Suprapubic skin (tissue), 4 donors: ENCODE results near the gene GRID1. TPM values are rescaled to one million over a fixed set of nuclear protein-coding genes. Genes with fewer than 3 reads are reported as not detected.

Experiments
- DNase-seq, 2 donors: peaks; one replicate each; pipeline ENCODE4 v3.0.0-alpha.2; 2019; ENCODE audit warnings: low spot score in 2 of 2
- H3K27ac ChIP-seq: fragments of 200-600 bp; sonication (generic); one replicate; pipeline ENCODE4 v1.5.1; 2019
- H3K27me3 ChIP-seq: fragments of 200-600 bp; sonication (generic); one replicate; pipeline ENCODE4 v1.5.1; 2019
- H3K36me3 ChIP-seq: fragments of 200-600 bp; sonication (generic); one replicate; pipeline ENCODE4 v1.5.1; 2019
- H3K4me1 ChIP-seq: fragments of 200-600 bp; sonication (generic); one replicate; pipeline ENCODE4 v1.5.1; 2019
- H3K4me3 ChIP-seq: fragments of 200-600 bp; sonication (generic); one replicate; pipeline ENCODE4 v1.5.1; 2019; ENCODE audit warnings: mild to moderate bottlenecking
- H3K9me3 ChIP-seq: fragments of 200-600 bp; sonication (generic); one replicate; pipeline ENCODE4 v1.5.1; 2019
- EP300 ChIP-seq: sonication (generic); formaldehyde crosslinking; IDR thresholded peaks from one replicate; pipeline ENCODE4 v1.6.1; 2017; ENCODE audit warnings: antibody characterized with exemption
- POLR2A ChIP-seq, 2 donors: fragments of 450-650 bp; IDR thresholded peaks; one replicate each; pipeline ENCODE4 v1.6.1; 2017; ENCODE audit warnings: antibody characterized with exemption in 2 of 2, mild to moderate bottlenecking in 2 of 2, moderate library complexity in 2 of 2
- POLR2AphosphoS5 ChIP-seq, 3 donors: sonication (generic); formaldehyde crosslinking; IDR thresholded peaks; one replicate each; pipeline ENCODE4 v1.6.1; 2017; ENCODE audit warnings: antibody characterized with exemption in 3 of 3
- WGBS: methylation state at CpG from one replicate; pipeline ENCODE4 v1.1.5; 2018; 5-methylcytosine and 5-hydroxymethylcytosine counted together
- total RNA-seq, 4 donors: library from RNA; depleted of rRNA; stranded (reverse); fragments of >200 nt; gene quantifications; one replicate each; pipeline ENCODE4 v1.1.0, GENCODE V29; 2016
- TF ChIP-seq, protein P1 (sequence below), 2 donors: fragments of 200-600 bp in 1 of 2; fragments of 450-650 bp in 1 of 2; sonication (generic) in 1 of 2; IDR thresholded peaks; one replicate each; pipeline ENCODE4 v1.5.1; 2016 to 2019; ENCODE audit warnings: antibody characterized with exemption in 2 of 2, mild to moderate bottlenecking in 1 of 2, moderate library complexity in 1 of 2

Gene GRID1
- total RNA-seq, 4 donors from 2014 or later = 1.8 to 3.1 (median 2.4) TPM

DNA sequence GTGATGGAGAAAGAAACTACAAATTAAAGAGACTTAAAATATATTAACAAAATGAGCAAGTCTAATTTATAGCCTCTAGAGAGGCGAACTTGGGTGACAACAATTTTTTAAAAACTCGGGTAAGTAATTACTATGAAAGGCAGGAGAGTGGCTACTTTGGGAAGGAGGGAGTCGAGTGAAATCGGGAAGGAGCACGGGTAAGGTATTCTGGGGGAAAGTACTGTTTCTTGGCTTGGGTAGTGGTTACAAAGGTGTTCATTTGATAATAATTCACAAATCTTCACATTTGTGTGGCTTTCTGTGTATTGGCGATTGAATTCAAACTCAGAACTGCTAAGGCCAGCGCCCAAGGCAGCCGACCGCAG, 32.9 kb upstream of the GRID1 start:
- Histone ChIP-seq H3K27ac (peak overlapping the region; percentile 86), H3K4me1 (peaks cover 34% of the 10 kb centered on the region), H3K4me3 (peak overlapping the region; percentile 69), H3K36me3 (no peaks in the 10 kb centered on the region), H3K27me3 (no peaks in the 10 kb centered on the region), H3K9me3 (no peaks in the 10 kb centered on the region)
- TF ChIP-seq POLR2A (IDR thresholded peaks at IDR 0.05) = no peak
- TF ChIP-seq POLR2AphosphoS5 (IDR thresholded peaks at IDR 0.05) = no peak
- TF ChIP-seq, protein P1, sequence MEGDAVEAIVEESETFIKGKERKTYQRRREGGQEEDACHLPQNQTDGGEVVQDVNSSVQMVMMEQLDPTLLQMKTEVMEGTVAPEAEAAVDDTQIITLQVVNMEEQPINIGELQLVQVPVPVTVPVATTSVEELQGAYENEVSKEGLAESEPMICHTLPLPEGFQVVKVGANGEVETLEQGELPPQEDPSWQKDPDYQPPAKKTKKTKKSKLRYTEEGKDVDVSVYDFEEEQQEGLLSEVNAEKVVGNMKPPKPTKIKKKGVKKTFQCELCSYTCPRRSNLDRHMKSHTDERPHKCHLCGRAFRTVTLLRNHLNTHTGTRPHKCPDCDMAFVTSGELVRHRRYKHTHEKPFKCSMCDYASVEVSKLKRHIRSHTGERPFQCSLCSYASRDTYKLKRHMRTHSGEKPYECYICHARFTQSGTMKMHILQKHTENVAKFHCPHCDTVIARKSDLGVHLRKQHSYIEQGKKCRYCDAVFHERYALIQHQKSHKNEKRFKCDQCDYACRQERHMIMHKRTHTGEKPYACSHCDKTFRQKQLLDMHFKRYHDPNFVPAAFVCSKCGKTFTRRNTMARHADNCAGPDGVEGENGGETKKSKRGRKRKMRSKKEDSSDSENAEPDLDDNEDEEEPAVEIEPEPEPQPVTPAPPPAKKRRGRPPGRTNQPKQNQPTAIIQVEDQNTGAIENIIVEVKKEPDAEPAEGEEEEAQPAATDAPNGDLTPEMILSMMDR (IDR thresholded peaks at IDR 0.05) = no peak
- no peak for TF ChIP-seq EP300
- WGBS = 30% methylated on average over 9 of the region's 9 CpGs
- no peak for DNase-seq

GRCh38 chr10:86397120-86397519, 30.5 kb upstream of the GRID1 start:
- Histone ChIP-seq H3K9me3 (no peaks in the 10 kb centered on the region), H3K4me1 (peaks cover 39% of the 10 kb centered on the region), H3K27ac (no peak overlapping the region), H3K27me3 (peaks cover 12% of the 10 kb centered on the region), H3K36me3 (no peaks in the 10 kb centered on the region), H3K4me3 (no peak overlapping the region)
- 73% methylated on average over 7 of the region's 7 CpGs for WGBS
- TF ChIP-seq POLR2A (IDR thresholded peaks at IDR 0.05) (no peak), POLR2AphosphoS5 (IDR thresholded peaks at IDR 0.05) (no peak), EP300 (no peak)
- TF ChIP-seq, protein P1 (IDR thresholded peaks at IDR 0.05) = no peak
- no peak for DNase-seq

- Histone ChIP-seq H3K27me3 (peaks cover 39% of the 10 kb centered on the region), H3K4me3 (no peak overlapping the region), H3K36me3 (no peaks in the 10 kb centered on the region), H3K9me3 (no peaks in the 10 kb centered on the region), H3K27ac (peak overlapping the region; percentile 48), H3K4me1 (peaks cover 22% of the 10 kb centered on the region)
- TF ChIP-seq POLR2AphosphoS5 (IDR thresholded peaks at IDR 0.05) = no peak
- TF ChIP-seq POLR2A (IDR thresholded peaks at IDR 0.05) = no peak
- TF ChIP-seq EP300 = no peak
- TF ChIP-seq, protein P1 (IDR thresholded peaks at IDR 0.05) = no peak
- WGBS = 26% methylated on average over 10 of the region's 10 CpGs
- DNase-seq = no peak
These were observed 27.4 kb upstream of the GRID1 start for GRCh38 chr10:86393862-86394455.

- H3K4me1 ChIP-seq = peaks cover 22% of the 10 kb centered on the region
- WGBS = 60% methylated on average over 9 of the region's 9 CpGs
- no peak for TF ChIP-seq EP300
- TF ChIP-seq POLR2A (IDR thresholded peaks at IDR 0.05) = no peak
- H3K9me3 ChIP-seq = no peaks in the 10 kb centered on the region
- H3K27me3 ChIP-seq = peaks cover 42% of the 10 kb centered on the region
- no peak overlapping the region for H3K4me3 ChIP-seq
- H3K27ac ChIP-seq = peak overlapping the region; percentile 48
- DNase-seq = no peak
- H3K36me3 ChIP-seq = no peaks in the 10 kb centered on the region
These were observed 26.8 kb upstream of the GRID1 start for GRCh38 chr10:86393362-86393761.

DNA sequence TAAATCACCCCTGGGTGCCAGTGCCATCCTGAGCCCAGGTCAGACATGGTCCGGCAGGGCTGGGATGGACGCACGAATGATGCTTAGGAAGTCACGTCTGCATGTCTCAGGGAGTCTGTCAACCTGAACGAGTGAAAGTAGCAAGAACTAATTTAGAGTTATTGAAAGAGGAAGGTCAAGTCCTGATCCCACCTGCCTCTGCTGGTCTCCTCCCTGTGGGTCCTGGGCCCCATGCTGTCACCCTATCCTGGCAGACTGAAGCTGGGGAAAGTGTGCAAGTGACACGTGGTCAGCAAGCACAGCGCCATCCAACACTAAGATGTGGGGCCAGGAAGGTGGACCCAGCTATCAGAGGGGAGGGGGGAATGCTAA, 26.1 kb upstream of the GRID1 start:
- WGBS = 88% methylated on average over 7 of the region's 7 CpGs
- Histone ChIP-seq H3K27ac (no peak overlapping the region), H3K36me3 (no peaks in the 10 kb centered on the region), H3K27me3 (peaks cover 49% of the 10 kb centered on the region), H3K4me1 (peaks cover 22% of the 10 kb centered on the region), H3K9me3 (no peaks in the 10 kb centered on the region), H3K4me3 (no peak overlapping the region)
- TF ChIP-seq, protein P1 (IDR thresholded peaks at IDR 0.05) = no peak
- TF ChIP-seq EP300 (no peak), POLR2A (IDR thresholded peaks at IDR 0.05) (no peak), POLR2AphosphoS5 (IDR thresholded peaks at IDR 0.05) (no peak)
- DNase-seq = no peak
